KMS-11 (cell line): Measurements from ENCODE around the gene SYT1.

Source experiments
- H2AFZ ChIP-seq: fragments of 200-600 bp; sonication (generic); 2 replicates; pipeline ENCODE4 v1.6.1; 2016; ENCODE audit warnings: antibody characterized with exemption, mixed run types, low read depth
- H3K27ac ChIP-seq: fragments of 200-600 bp; sonication (generic); 2 replicates; pipeline ENCODE4 v1.6.1; 2016; ENCODE audit warnings: mild to moderate bottlenecking, mixed run types
- H3K27me3 ChIP-seq: fragments of 200-600 bp; sonication (generic); 2 replicates; pipeline ENCODE4 v1.6.1; 2017; ENCODE audit warnings: mild to moderate bottlenecking, low read depth, mixed run types, moderate library complexity; ENCODE audit not compliant: insufficient read depth
- H3K36me3 ChIP-seq: fragments of 200-600 bp; sonication (generic); 2 replicates; pipeline ENCODE4 v1.6.1; 2017; ENCODE audit warnings: mild to moderate bottlenecking, mixed run types; ENCODE audit not compliant: insufficient read depth
- H3K4me1 ChIP-seq: fragments of 200-600 bp; sonication (generic); 2 replicates; pipeline ENCODE4 v1.6.1; 2016; ENCODE audit warnings: mild to moderate bottlenecking, low read depth, mixed run types; ENCODE audit not compliant: poor library complexity, severe bottlenecking
- H3K4me2 ChIP-seq: fragments of 200-600 bp; sonication (generic); 2 replicates; pipeline ENCODE4 v1.7.0; 2016; ENCODE audit warnings: mild to moderate bottlenecking, mixed run types
- H3K4me3 ChIP-seq: fragments of 200-600 bp; sonication (generic); IDR thresholded peaks from 2 replicates; pipeline ENCODE4 v1.6.1; 2017; ENCODE audit warnings: low read depth, low read length, mixed read lengths; ENCODE audit not compliant: insufficient read depth
- H3K79me2 ChIP-seq: fragments of 200-600 bp; sonication (generic); 2 replicates; pipeline ENCODE4 v1.6.1; 2016; ENCODE audit warnings: low read depth, mixed run types; ENCODE audit not compliant: insufficient read depth
- H3K9ac ChIP-seq: fragments of 200-600 bp; sonication (generic); 2 replicates; pipeline ENCODE4 v1.6.1; 2016; ENCODE audit warnings: mild to moderate bottlenecking, mixed run types
- H4K20me1 ChIP-seq: fragments of 200-600 bp; sonication (generic); 2 replicates; pipeline ENCODE4 v1.6.1; 2016; ENCODE audit warnings: mild to moderate bottlenecking, mixed run types; ENCODE audit not compliant: insufficient read depth
- CTCF ChIP-seq: fragments of 200-600 bp; sonication (generic); conservative IDR thresholded peaks from 2 replicates; pipeline ENCODE4 v1.6.1; 2017; ENCODE audit warnings: low read depth, mild to moderate bottlenecking, antibody characterized with exemption, low read length, moderate library complexity, mixed read lengths

SYT1 gene

GRCh38 chr12:79161249-79161934, 296.8 kb downstream of the SYT1 start:
- Histone ChIP-seq H3K9ac (no peak overlapping the region), H4K20me1 (no peaks in the 10 kb centered on the region), H3K27ac (no peak overlapping the region), H3K79me2 (no peaks in the 10 kb centered on the region), H2AFZ (no peak overlapping the region), H3K4me3 (no peak overlapping the region), H3K27me3 (no peaks in the 10 kb centered on the region), H3K4me1 (peaks cover 61% of the 10 kb centered on the region), H3K4me2 (peak overlapping the region; percentile 49; the same call in 1 of the 2 replicates), H3K36me3 (no peaks in the 10 kb centered on the region)
- no peak for TF ChIP-seq CTCF

- H2AFZ ChIP-seq, result peak overlapping the region; percentile 12; the same call in 1 of the 2 replicates
- H3K4me1 ChIP-seq, result peaks cover 52% of the 10 kb centered on the region
- H3K79me2 ChIP-seq, result no peaks in the 10 kb centered on the region
- TF ChIP-seq CTCF, result no peak
- H3K27ac ChIP-seq, result no peak overlapping the region
- no peak overlapping the region for H3K4me3 ChIP-seq
- H3K9ac ChIP-seq, result no peak overlapping the region
- peak overlapping the region; percentile 49 for H3K4me2 ChIP-seq
- H3K36me3 ChIP-seq, result no peaks in the 10 kb centered on the region
- H3K27me3 ChIP-seq, result no peaks in the 10 kb centered on the region
- no peaks in the 10 kb centered on the region for H4K20me1 ChIP-seq
Measured at GRCh38 chr12:79162147-79162772, 297.7 kb downstream of the SYT1 start.

- no peaks in the 10 kb centered on the region for H3K79me2 ChIP-seq
- peak overlapping the region; percentile 49 for H3K4me2 ChIP-seq
- no peak overlapping the region for H3K4me3 ChIP-seq
- no peaks in the 10 kb centered on the region for H3K27me3 ChIP-seq
- H3K4me1 ChIP-seq, result peaks cover 45% of the 10 kb centered on the region
- no peak overlapping the region for H2AFZ ChIP-seq
- H3K36me3 ChIP-seq, result no peaks in the 10 kb centered on the region
- no peak; the same call in 1 of the 2 replicates for TF ChIP-seq CTCF
- H4K20me1 ChIP-seq, result no peaks in the 10 kb centered on the region
- H3K9ac ChIP-seq, result no peak overlapping the region
- no peak overlapping the region for H3K27ac ChIP-seq
Measured at GRCh38 chr12:79162948-79163347, 298.4 kb downstream of the SYT1 start.

- Histone ChIP-seq H3K4me3 (no peak overlapping the region), H4K20me1 (no peaks in the 10 kb centered on the region), H2AFZ (no peak overlapping the region), H3K4me2 (no peak overlapping the region), H3K27ac (no peak overlapping the region), H3K79me2 (no peaks in the 10 kb centered on the region), H3K9ac (no peak overlapping the region), H3K36me3 (no peaks in the 10 kb centered on the region), H3K27me3 (no peaks in the 10 kb centered on the region), H3K4me1 (peaks cover 26% of the 10 kb centered on the region)
- no peak for TF ChIP-seq CTCF
Measured at GRCh38 chr12:79164890-79165289, 300.3 kb downstream of the SYT1 start.
